Ishikawa (cell line): ENCODE data around the gene CHPF2.

Experiments
- CEBPB ChIP-seq: IDR thresholded peaks from 2 replicates; pipeline ENCODE4 v1.6.1; 2012
- EP300 ChIP-seq: IDR thresholded peaks from 2 replicates; pipeline ENCODE4 v1.6.1; 2012; ENCODE audit warnings: borderline replicate concordance
- FOXM1 ChIP-seq: IDR thresholded peaks from 2 replicates; pipeline ENCODE4 v1.6.1; 2012; ENCODE audit warnings: low read depth, borderline replicate concordance
- RAD21 ChIP-seq: IDR thresholded peaks from 2 replicates; pipeline ENCODE4 v1.6.1; 2012; ENCODE audit warnings: low read depth
- REST ChIP-seq: IDR thresholded peaks from 2 replicates; pipeline ENCODE4 v1.6.1; 2012; ENCODE audit warnings: low read depth, mild to moderate bottlenecking
- YY1 ChIP-seq: IDR thresholded peaks from 2 replicates; pipeline ENCODE4 v1.6.1; 2012; ENCODE audit warnings: low read depth
- ZBTB7A ChIP-seq: IDR thresholded peaks from 2 replicates; pipeline ENCODE4 v1.6.1; 2012; ENCODE audit warnings: low read depth

GRCh38 chr7:151197932-151198331 is 34.4 kb upstream of the CHPF2 start:
- TF ChIP-seq EP300: no peak
- TF ChIP-seq CEBPB: no peak
- TF ChIP-seq REST: no peak
- no peak for TF ChIP-seq YY1
- TF ChIP-seq ZBTB7A: no peak
- no peak for TF ChIP-seq FOXM1
- TF ChIP-seq RAD21: no peak
